GM12864 (cell line): ENCODE results near the gene FITM2.
"Not testable (repeated sequence)": the region's sequence is repeated elsewhere in the genome, so short reads cannot be mapped to it uniquely, and the experiment has no call there.

ENCODE experiments used
- DNase-seq: peaks from one replicate; pipeline ENCODE4 v3.0.0-alpha.2; 2011; ENCODE audit warnings: low read depth
- H3K4me3 ChIP-seq: 2 replicates; pipeline ENCODE4 v1.5.1; 2011; ENCODE audit warnings: mild to moderate bottlenecking, low read depth, low read length, control low read depth
- CTCF ChIP-seq: IDR thresholded peaks from 2 replicates; pipeline ENCODE4 v1.5.1; 2011; ENCODE audit warnings: low read depth, mild to moderate bottlenecking, moderate library complexity, low read length, control low read depth, inconsistent platforms; ENCODE audit errors: missing control alignments

Gene FITM2

DNA sequence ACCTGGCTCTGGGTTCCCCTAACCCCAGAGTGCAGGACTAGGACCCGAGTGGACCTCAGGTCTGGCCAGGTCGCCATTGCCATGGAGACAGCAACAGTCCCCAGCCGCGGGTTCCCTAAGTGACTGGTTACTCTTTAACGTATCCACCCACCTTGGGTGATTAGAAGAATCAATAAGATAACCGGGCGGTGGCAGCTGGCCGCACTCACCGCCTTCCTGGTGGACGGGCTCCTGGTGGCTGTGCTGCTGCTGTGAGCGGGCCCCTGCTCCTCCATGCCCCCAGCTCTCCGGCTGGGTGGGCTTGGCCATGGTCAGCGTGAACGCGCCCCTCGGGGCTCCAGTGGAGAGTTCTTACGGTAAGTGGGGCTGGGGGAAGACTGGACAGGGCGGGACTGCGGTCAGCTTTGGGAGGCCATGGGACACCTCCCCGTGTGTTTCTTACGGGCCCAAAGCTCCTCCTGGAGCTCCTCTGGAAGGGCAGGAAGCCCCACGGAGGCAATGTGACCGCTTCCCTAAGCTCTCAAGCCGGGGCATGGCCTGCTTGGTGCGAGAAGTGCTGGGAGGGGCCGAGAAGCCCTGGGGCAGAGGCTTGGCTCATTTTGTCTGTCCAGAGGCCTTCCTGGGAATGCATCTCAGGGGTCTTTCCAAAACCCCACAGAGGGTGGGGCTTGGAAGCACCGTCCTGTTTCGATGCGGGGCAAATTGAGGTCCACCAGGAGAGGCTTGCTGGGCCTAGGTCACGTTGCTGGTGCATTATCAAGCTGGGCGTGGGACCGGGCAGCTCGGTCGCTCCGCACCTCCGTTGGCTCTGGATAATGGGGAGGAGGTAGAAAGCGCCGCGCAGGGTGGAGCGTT, 44.7 kb upstream of the FITM2 start, which contains the start of gene HNF4A:
Gene HNF4A, plus strand, starts transcription at position 202 of the 855 bp plus-strand sequence. Its CDS starts 106 bp downstream, at position 308.
- no peak for DNase-seq
- H3K4me3 ChIP-seq = no peak within 1 kb of the TSS
- no peak for TF ChIP-seq CTCF

- no peak overlapping the region for H3K4me3 ChIP-seq
- no peak for TF ChIP-seq CTCF
- no peak for DNase-seq
These were observed 44.0 kb upstream of the FITM2 start for GRCh38 chr20:44354979-44355497.

- H3K4me3 ChIP-seq = no peak overlapping the region
- TF ChIP-seq CTCF = no peak
- no peak for DNase-seq
These were observed 39.6 kb upstream of the FITM2 start for GRCh38 chr20:44350567-44350966.

- no peak overlapping the region for H3K4me3 ChIP-seq
- TF ChIP-seq CTCF = no peak
- no peak for DNase-seq
These were observed 38.3 kb upstream of the FITM2 start for GRCh38 chr20:44349349-44349748.

- DNase-seq = no peak
- H3K4me3 ChIP-seq = no peak overlapping the region
- no peak for TF ChIP-seq CTCF
These were observed 37.2 kb upstream of the FITM2 start for GRCh38 chr20:44348168-44348659.

- not testable (repeated sequence) for H3K4me3 ChIP-seq, DNase-seq
These were observed 34.9 kb upstream of the FITM2 start for GRCh38 chr20:44345941-44346340.

DNA sequence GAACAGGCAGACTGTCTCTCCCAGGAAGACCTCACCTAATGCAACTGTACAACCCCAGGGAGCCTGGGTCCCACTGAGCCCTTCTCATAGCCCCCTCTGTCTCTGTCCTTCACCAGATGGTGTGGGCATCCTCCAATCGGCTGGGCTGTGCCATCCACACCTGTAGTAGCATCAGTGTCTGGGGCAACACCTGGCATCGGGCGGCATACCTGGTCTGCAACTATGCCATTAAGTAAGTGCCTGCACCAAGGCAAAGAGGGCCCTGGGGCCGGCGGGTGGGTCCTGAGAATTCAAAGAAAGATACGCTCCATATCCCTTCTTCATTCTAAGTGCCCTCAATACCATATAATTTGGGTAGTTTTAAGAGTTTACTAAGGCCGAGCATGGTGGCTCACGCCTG, 34.1 kb upstream of the FITM2 start:
- no peak for TF ChIP-seq CTCF
- no peak for DNase-seq
- no peak overlapping the region for H3K4me3 ChIP-seq
